ENCODE results near the gene DNAH9. TPM values are rescaled to one million over a fixed set of nuclear protein-coding genes. Genes with fewer than 3 reads are reported as not detected.

The DNAH9 gene
- total and polyA plus RNA-seq, 2 donors from 2014 or later, result 3.7 to 6.9 TPM

GRCh38 chr17:11601661-11602060 lies 3.4 kb downstream of the DNAH9 start:
- H3K27ac ChIP-seq (ENCODE audit: low read depth in 2 of 2, low read length in 2 of 2), result no peak overlapping the region
- no peaks in the 10 kb centered on the region for H3K27me3 ChIP-seq (ENCODE audit: control insufficient read depth, insufficient read depth, low read length)
- no peak for TF ChIP-seq CTCF (IDR thresholded peaks at IDR 0.05; ENCODE audit: borderline replicate concordance, extremely low read depth, insufficient read depth)
- FAIRE-seq, result no peak
- H3K4me1 ChIP-seq (ENCODE audit: control insufficient read depth in 2 of 3, insufficient read depth in 2 of 3, low read depth in 1 of 3, low read length in 3 of 3), result no peaks in the 10 kb centered on the region
- intact Hi-C loops (cut with DNase I), result no loop called here
- no peaks in the 10 kb centered on the region for H3K9me3 ChIP-seq (ENCODE audit: control insufficient read depth in 2 of 3, insufficient read depth in 1 of 3, low read length in 3 of 3)
- no peak for DNase-seq
- H3K36me3 ChIP-seq (ENCODE audit: control insufficient read depth in 2 of 3, insufficient read depth in 3 of 3, low read length in 3 of 3), result no peaks in the 10 kb centered on the region
- H3K4me3 ChIP-seq (ENCODE audit: low read length in 3 of 3), result no peak overlapping the region
- no peak overlapping the region for H3K9ac ChIP-seq (ENCODE audit: low read length in 3 of 3)

DNA sequence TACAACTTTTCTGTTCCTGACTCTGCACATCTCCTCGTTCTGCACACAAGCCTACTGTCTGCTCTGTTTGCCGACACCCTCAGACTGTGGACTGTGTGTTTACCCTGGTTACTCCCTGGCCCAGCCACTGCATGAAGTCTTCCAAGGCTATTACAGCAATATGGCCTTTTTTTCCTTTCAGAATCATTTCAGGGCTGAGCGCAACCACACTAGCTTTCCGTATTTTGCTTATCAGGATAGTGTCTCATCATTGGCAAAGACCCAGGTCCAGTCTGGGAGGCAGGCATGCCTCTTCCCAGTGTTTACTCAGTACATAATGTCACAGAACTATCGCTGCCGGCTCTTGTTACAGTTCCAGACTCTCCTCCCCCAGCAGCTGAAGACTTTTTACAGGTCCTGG lies 10.1 kb downstream of the DNAH9 start:
- no peak overlapping the region for H3K9ac ChIP-seq (ENCODE audit: low read length in 3 of 3)

GRCh38 chr17:11610999-11611566 lies 12.8 kb downstream of the DNAH9 start:
- DNase-seq, result no peak
- TF ChIP-seq CTCF (IDR thresholded peaks at IDR 0.05; ENCODE audit: borderline replicate concordance, extremely low read depth, insufficient read depth), result no peak
- Histone ChIP-seq H3K27me3 (ENCODE audit: control insufficient read depth, insufficient read depth, low read length) (no peaks in the 10 kb centered on the region), H3K9ac (ENCODE audit: low read length in 3 of 3) (no peak overlapping the region), H3K36me3 (ENCODE audit: control insufficient read depth in 2 of 3, insufficient read depth in 3 of 3, low read length in 3 of 3) (no peaks in the 10 kb centered on the region), H3K4me1 (ENCODE audit: control insufficient read depth in 2 of 3, insufficient read depth in 2 of 3, low read depth in 1 of 3, low read length in 3 of 3) (no peaks in the 10 kb centered on the region), H3K4me3 (ENCODE audit: low read length in 3 of 3) (no peak overlapping the region), H3K27ac (ENCODE audit: low read depth in 2 of 2, low read length in 2 of 2) (no peak overlapping the region), H3K9me3 (ENCODE audit: control insufficient read depth in 2 of 3, insufficient read depth in 1 of 3, low read length in 3 of 3) (no peaks in the 10 kb centered on the region)
- FAIRE-seq, result no peak
- intact Hi-C loops (cut with DNase I), result no loop called here

More for the DNA sequence above, 10.1 kb downstream of the DNAH9 start:
- Histone ChIP-seq H3K4me3 (ENCODE audit: low read length in 3 of 3) (no peak overlapping the region), H3K27me3 (ENCODE audit: control insufficient read depth, insufficient read depth, low read length) (no peaks in the 10 kb centered on the region), H3K27ac (ENCODE audit: low read depth in 2 of 2, low read length in 2 of 2) (no peak overlapping the region), H3K36me3 (ENCODE audit: control insufficient read depth in 2 of 3, insufficient read depth in 3 of 3, low read length in 3 of 3) (no peaks in the 10 kb centered on the region), H3K9me3 (ENCODE audit: control insufficient read depth in 2 of 3, insufficient read depth in 1 of 3, low read length in 3 of 3) (no peaks in the 10 kb centered on the region), H3K4me1 (ENCODE audit: control insufficient read depth in 2 of 3, insufficient read depth in 2 of 3, low read depth in 1 of 3, low read length in 3 of 3) (no peaks in the 10 kb centered on the region)
- DNase-seq (peak in 4 of 5 donors; percentile 65 to 87 (median 78)), FAIRE-seq (no peak)
- TF ChIP-seq CTCF (IDR thresholded peaks at IDR 0.05; ENCODE audit: borderline replicate concordance, extremely low read depth, insufficient read depth), result no peak
- intact Hi-C loops (cut with DNase I), result no loop called here

DNA sequence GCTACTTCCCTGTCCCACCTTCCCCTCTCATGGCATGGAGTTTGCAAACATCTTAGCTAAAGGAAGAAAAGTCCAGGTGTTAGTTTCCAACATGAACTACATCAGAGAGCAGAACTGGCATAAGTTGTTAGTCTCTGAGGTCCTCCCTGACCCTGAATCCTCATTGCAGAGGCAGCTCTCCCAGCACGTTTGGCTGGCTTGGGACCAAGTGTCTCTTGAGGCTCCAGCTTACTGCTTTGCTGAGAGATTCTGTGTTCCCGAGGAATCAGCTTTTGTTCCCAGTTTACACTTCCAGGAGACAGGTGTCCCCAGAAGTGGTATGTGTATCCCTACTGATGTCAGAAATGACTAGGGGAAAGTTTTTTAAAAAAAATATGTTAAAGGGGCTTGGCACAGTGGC lies 14.7 kb downstream of the DNAH9 start:
- no peaks in the 10 kb centered on the region for H3K36me3 ChIP-seq (ENCODE audit: control insufficient read depth in 2 of 3, insufficient read depth in 3 of 3, low read length in 3 of 3)
- TF ChIP-seq CTCF (IDR thresholded peaks at IDR 0.05; ENCODE audit: borderline replicate concordance, extremely low read depth, insufficient read depth), result no peak
- no peak overlapping the region for H3K4me3 ChIP-seq (ENCODE audit: low read length in 3 of 3)
- no peak for DNase-seq
- no peak for FAIRE-seq
- H3K9ac ChIP-seq (ENCODE audit: low read length in 3 of 3), result no peak overlapping the region
- no peaks in the 10 kb centered on the region for H3K27me3 ChIP-seq (ENCODE audit: control insufficient read depth, insufficient read depth, low read length)
- no peaks in the 10 kb centered on the region for H3K9me3 ChIP-seq (ENCODE audit: control insufficient read depth in 2 of 3, insufficient read depth in 1 of 3, low read length in 3 of 3)
- intact Hi-C loops (cut with DNase I), result no loop called here
- H3K4me1 ChIP-seq (ENCODE audit: control insufficient read depth in 2 of 3, insufficient read depth in 2 of 3, low read depth in 1 of 3, low read length in 3 of 3), result no peaks in the 10 kb centered on the region
- H3K27ac ChIP-seq (ENCODE audit: low read depth in 2 of 2, low read length in 2 of 2), result no peak overlapping the region
